Uterus (tissue), 4 donors: ENCODE results near the gene PTGFRN. TPM values are rescaled to one million over a fixed set of nuclear protein-coding genes. Genes with fewer than 3 reads are reported as not detected.

ENCODE experiments used
- DNase-seq, 2 donors: peaks; one replicate each; pipeline ENCODE4 v3.0.0-alpha.2; 2019 to 2020
- H3K27ac ChIP-seq, 2 donors: fragments of 200-600 bp; sonication (generic); 1 replicate in 1 of 2; 2 replicates in 1 of 2; pipeline ENCODE4 v1.5.1; 2016 to 2018
- H3K27me3 ChIP-seq, 2 donors: fragments of 200-600 bp; sonication (generic); one replicate each; pipeline ENCODE4 v1.5.1; 2018 to 2019; ENCODE audit warnings: control low read depth in 1 of 2
- H3K36me3 ChIP-seq, 2 donors: fragments of 200-600 bp; sonication (generic); one replicate each; pipeline ENCODE4 v1.5.1; 2019; ENCODE audit warnings: control low read depth in 1 of 2
- H3K4me1 ChIP-seq, 2 donors: fragments of 200-600 bp; sonication (generic); one replicate each; pipeline ENCODE4 v1.5.1; 2018 to 2019; ENCODE audit warnings: control low read depth in 1 of 2
- H3K4me3 ChIP-seq, 2 donors: fragments of 200-600 bp; sonication (generic); 1 replicate in 1 of 2; 2 replicates in 1 of 2; pipeline ENCODE4 v1.5.1; 2018 to 2019; ENCODE audit warnings: mild to moderate bottlenecking in 1 of 2
- H3K9me3 ChIP-seq, 2 donors: fragments of 200-600 bp; sonication (generic); one replicate each; pipeline ENCODE4 v1.5.1; 2019; ENCODE audit warnings: control low read depth in 1 of 2
- CTCF ChIP-seq, 4 experiments: fragments of 200-600 bp in 2 of 4; fragments of 450-650 bp in 2 of 4; sonication (generic) in 2 of 4; IDR thresholded peaks; one replicate each; pipeline ENCODE4 v1.5.1; 2016 to 2019; ENCODE audit warnings: antibody characterized with exemption in 4 of 4, mild to moderate bottlenecking in 2 of 4, moderate library complexity in 1 of 4
- POLR2A ChIP-seq, 2 donors: fragments of 450-650 bp; IDR thresholded peaks; one replicate each; pipeline ENCODE4 v1.6.1; 2016; ENCODE audit warnings: antibody characterized with exemption in 2 of 2, mild to moderate bottlenecking in 1 of 2, moderate library complexity in 1 of 2
- intact Hi-C: fragments of 100-400 bp; cut with DNase I; formaldehyde crosslinking; loops from one replicate; pipeline ENCODE4 v1.15.1; 2023; ENCODE audit warnings: low total_unique reads
- total RNA-seq, 4 donors: library from RNA; depleted of rRNA in 3 of 4; stranded (reverse); fragments of >200 nt in 3 of 4; gene quantifications; one replicate each; pipeline versions ENCODE4 v1.1.0 to v1.2.4, GENCODE V29; 2014 to 2023
- donor health status: DM: yes; HTN: yes; CAD: no.

PTGFRN gene
- total RNA-seq, 4 donors from 2014 or later: 32.4 to 134 (median 88.8) TPM

DNA sequence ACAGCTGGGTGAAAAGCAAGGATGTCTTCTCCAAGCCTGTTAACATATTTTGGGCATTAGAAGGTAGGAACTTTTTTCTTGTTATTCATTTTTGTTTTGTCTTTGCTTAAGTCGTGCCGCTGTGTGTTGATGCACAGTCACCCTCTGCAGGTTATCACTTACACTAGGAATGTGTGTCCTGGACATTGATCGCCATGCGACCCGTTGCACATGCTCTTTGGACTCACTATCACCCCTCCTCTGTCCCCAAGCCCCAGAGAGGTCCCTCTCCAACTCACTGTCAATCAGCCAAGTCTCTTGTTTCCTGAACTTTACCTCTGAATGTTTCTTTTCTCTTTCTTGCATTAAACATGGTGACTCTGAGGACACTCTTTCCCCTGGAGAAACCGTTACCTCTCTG lies 51.9 kb downstream of the PTGFRN start:
- no peak for TF ChIP-seq POLR2A (IDR thresholded peaks at IDR 0.05)
- no peak for TF ChIP-seq CTCF (IDR thresholded peaks at IDR 0.05)
- H3K27me3 ChIP-seq: no peaks in the 10 kb centered on the region
- intact Hi-C loops: no loop called here
- no peak for DNase-seq
- H3K9me3 ChIP-seq: no peaks in the 10 kb centered on the region
- H3K27ac ChIP-seq: no peak overlapping the region
- no peaks in the 10 kb centered on the region for H3K36me3 ChIP-seq
- H3K4me1 ChIP-seq: peaks cover 0 to 7% of the 10 kb centered on the region in 2 donors
- no peak overlapping the region for H3K4me3 ChIP-seq

- Histone ChIP-seq H3K27me3 (no peaks in the 10 kb centered on the region), H3K9me3 (no peaks in the 10 kb centered on the region), H3K27ac (no peak overlapping the region), H3K4me1 (peaks cover 0 to 7% of the 10 kb centered on the region in 2 donors), H3K36me3 (no peaks in the 10 kb centered on the region), H3K4me3 (no peak overlapping the region)
- no peak for DNase-seq
- no peak for TF ChIP-seq CTCF (IDR thresholded peaks at IDR 0.05)
- intact Hi-C loops: no loop called here
These were observed 53.4 kb downstream of the PTGFRN start for GRCh38 chr1:116962987-116963639.

DNA sequence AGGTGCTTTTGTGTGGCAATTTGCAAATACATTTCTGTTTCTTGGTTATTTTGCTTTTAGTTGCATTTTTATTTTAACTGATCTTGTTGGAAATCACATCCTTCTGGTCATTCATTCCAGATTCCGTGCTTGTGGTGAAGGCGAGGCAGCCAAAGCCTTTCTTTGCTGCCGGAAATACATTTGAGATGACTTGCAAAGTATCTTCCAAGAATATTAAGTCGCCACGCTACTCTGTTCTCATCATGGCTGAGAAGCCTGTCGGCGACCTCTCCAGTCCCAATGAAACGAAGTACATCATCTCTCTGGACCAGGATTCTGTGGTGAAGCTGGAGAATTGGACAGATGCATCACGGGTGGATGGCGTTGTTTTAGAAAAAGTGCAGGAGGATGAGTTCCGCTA lies 57.1 kb downstream of the PTGFRN start:
- no peaks in the 10 kb centered on the region for H3K36me3 ChIP-seq
- TF ChIP-seq CTCF (IDR thresholded peaks at IDR 0.05) (no peak), POLR2A (IDR thresholded peaks at IDR 0.05) (no peak)

GRCh38 chr1:116968724-116969123 lies 59.0 kb downstream of the PTGFRN start:
- intact Hi-C loops: no loop called here
- no peak overlapping the region for H3K27ac ChIP-seq

More for the DNA sequence above, 57.1 kb downstream of the PTGFRN start:
- Histone ChIP-seq H3K27me3 (no peaks in the 10 kb centered on the region), H3K27ac (no peak overlapping the region), H3K4me1 (peaks cover 0 to 7% of the 10 kb centered on the region in 2 donors), H3K4me3 (no peak overlapping the region), H3K9me3 (no peaks in the 10 kb centered on the region)
- intact Hi-C loops: no loop called here
- DNase-seq: no peak

More at GRCh38 chr1:116968724-116969123, 59.0 kb downstream of the PTGFRN start:
- DNase-seq: no peak
- no peak overlapping the region for H3K4me3 ChIP-seq
- no peaks in the 10 kb centered on the region for H3K27me3 ChIP-seq
- H3K36me3 ChIP-seq: no peaks in the 10 kb centered on the region
- TF ChIP-seq CTCF (IDR thresholded peaks at IDR 0.05) (no peak), POLR2A (IDR thresholded peaks at IDR 0.05) (no peak)
- no peaks in the 10 kb centered on the region for H3K4me1 ChIP-seq
- no peaks in the 10 kb centered on the region for H3K9me3 ChIP-seq
